ENCODE results near the gene IL1RAPL1. TPM values are rescaled to one million over a fixed set of nuclear protein-coding genes. Genes with fewer than 3 reads are reported as not detected.

The IL1RAPL1 gene
- total and polyA plus RNA-seq, 8 donors = 0.05 to 0.20 (median 0.09) TPM; not detected in 5

GRCh38 chrX:29862126-29862677 lies 1275.0 kb downstream of the IL1RAPL1 start:
- Histone ChIP-seq H3K4me1 (no peaks in the 10 kb centered on the region), H3K9me3 (no peaks in the 10 kb centered on the region), H3K36me3 (no peaks in the 10 kb centered on the region), H3K27ac (no peak overlapping the region), H3K4me3 (no peak overlapping the region), H3K27me3 (peaks cover 0 to 3% (median 0%) of the 10 kb centered on the region in 4 donors)
- no peak for FAIRE-seq
- intact Hi-C loops (cut with DNase I) = no loop called here
- DNase-seq = no peak
- no peak for ATAC-seq
- WGBS, 2 donors = 51 to 58% methylated on average over 7 of the region's 7 CpGs
- TF ChIP-seq CTCF (IDR thresholded peaks at IDR 0.05) = no peak

GRCh38 chrX:29867971-29868370 lies 1280.7 kb downstream of the IL1RAPL1 start:
- Histone ChIP-seq H3K36me3 (no peaks in the 10 kb centered on the region), H3K4me1 (no peaks in the 10 kb centered on the region), H3K9me3 (no peaks in the 10 kb centered on the region), H3K27ac (no peak overlapping the region), H3K4me3 (no peak overlapping the region), H3K27me3 (peaks cover 0 to 3% (median 0%) of the 10 kb centered on the region in 4 donors)
- DNase-seq (no peak), FAIRE-seq (no peak), ATAC-seq (no peak)
- WGBS, 2 donors = 61 to 63% methylated on average over 4 of the region's 4 CpGs
- intact Hi-C loops (cut with DNase I) = no loop called here
- TF ChIP-seq CTCF (IDR thresholded peaks at IDR 0.05) = no peak

- Histone ChIP-seq H3K27me3 (peaks cover 0 to 3% (median 0%) of the 10 kb centered on the region in 4 donors), H3K4me3 (no peak overlapping the region), H3K9me3 (no peaks in the 10 kb centered on the region), H3K36me3 (no peaks in the 10 kb centered on the region), H3K27ac (no peak overlapping the region), H3K4me1 (no peaks in the 10 kb centered on the region)
- ATAC-seq (no peak), FAIRE-seq (no peak), DNase-seq (no peak)
- 73 to 80% methylated on average over 1 of the region's 1 CpG for WGBS, 2 donors
- no peak for TF ChIP-seq CTCF (IDR thresholded peaks at IDR 0.05)
- intact Hi-C loops (cut with DNase I) = no loop called here
These were observed 1282.6 kb downstream of the IL1RAPL1 start for GRCh38 chrX:29869837-29870236.

GRCh38 chrX:29870608-29871007 lies 1283.4 kb downstream of the IL1RAPL1 start:
- Histone ChIP-seq H3K4me3 (no peak overlapping the region), H3K9me3 (no peaks in the 10 kb centered on the region), H3K4me1 (no peaks in the 10 kb centered on the region), H3K27ac (no peak overlapping the region), H3K27me3 (peaks cover 0 to 3% (median 0%) of the 10 kb centered on the region in 4 donors), H3K36me3 (no peaks in the 10 kb centered on the region)
- no peak for TF ChIP-seq CTCF (IDR thresholded peaks at IDR 0.05)
- intact Hi-C loops (cut with DNase I) = no loop called here
- DNase-seq = no peak
- no peak for FAIRE-seq
- ATAC-seq = no peak
- WGBS, 2 donors = 68 to 69% methylated on average over 3 of the region's 3 CpGs

GRCh38 chrX:29872831-29873230 lies 1285.6 kb downstream of the IL1RAPL1 start:
- no peak for FAIRE-seq
- 60 to 67% methylated on average over 2 of the region's 2 CpGs for WGBS, 2 donors
- TF ChIP-seq CTCF (IDR thresholded peaks at IDR 0.05) = no peak

More at GRCh38 chrX:29872831-29873230, 1285.6 kb downstream of the IL1RAPL1 start:
- Histone ChIP-seq H3K27me3 (no peaks in the 10 kb centered on the region), H3K4me1 (no peaks in the 10 kb centered on the region), H3K36me3 (no peaks in the 10 kb centered on the region), H3K27ac (no peak overlapping the region), H3K9me3 (no peaks in the 10 kb centered on the region), H3K4me3 (no peak overlapping the region)
- DNase-seq (no peak), ATAC-seq (no peak)
- intact Hi-C loops (cut with DNase I) = no loop called here
